Lower lobe of right lung (tissue), 2 donors: Measurements from ENCODE around the gene KRTAP10-10. TPM values are rescaled to one million over a fixed set of nuclear protein-coding genes. Genes with fewer than 3 reads are reported as not detected.
"Not testable (repeated sequence)": the region's sequence is repeated elsewhere in the genome, so short reads cannot be mapped to it uniquely, and the experiment has no call there.

Source experiments
- ATAC-seq, 2 donors: fragments of 200-7000 bp; cut with Tn5 transposase; one replicate each; pipeline ENCODE4 v1.9.1; 2020 to 2022; ENCODE audit warnings: mild to moderate bottlenecking in 2 of 2, moderate library complexity in 2 of 2
- DNase-seq: peaks from one replicate; pipeline ENCODE4 v3.0.0-alpha.2; 2020
- H3K27ac ChIP-seq: fragments of 200-600 bp; one replicate; pipeline ENCODE4 v1.8.0; 2022
- H3K27me3 ChIP-seq: fragments of 200-600 bp; one replicate; pipeline ENCODE4 v1.8.0; 2022; ENCODE audit warnings: low read depth
- H3K36me3 ChIP-seq: fragments of 200-600 bp; one replicate; pipeline ENCODE4 v1.8.0; 2022; ENCODE audit warnings: mild to moderate bottlenecking
- H3K4me1 ChIP-seq: fragments of 200-600 bp; one replicate; pipeline ENCODE4 v1.8.0; 2022
- H3K4me3 ChIP-seq: fragments of 200-600 bp; one replicate; pipeline ENCODE4 v1.8.0; 2022; ENCODE audit warnings: mild to moderate bottlenecking
- H3K9me3 ChIP-seq: fragments of 200-600 bp; one replicate; pipeline ENCODE4 v1.8.0; 2022
- CTCF ChIP-seq: fragments of 200-600 bp; IDR thresholded peaks from one replicate; pipeline ENCODE4 v1.8.0; 2022; ENCODE audit warnings: antibody characterized with exemption, mild to moderate bottlenecking
- intact Hi-C: fragments of 100-400 bp; cut with DNase I; formaldehyde crosslinking; loops from one replicate; pipeline ENCODE4 v1.11.0; 2022
- total RNA-seq: library from RNA; stranded (reverse); fragmentation: NEBNext Ultra II Directional; extraction: Animal tissue kit (Norgen Biotek cat#: 25700); gene quantifications from one replicate; pipeline ENCODE4 v1.2.1, GENCODE V29; 2021
- donor health status: DM: no; HTN: yes; CAD: no; lungs with severe emphysema.

The KRTAP10-10 gene
- total RNA-seq, 1 donor from 2014 or later = not detected

DNA sequence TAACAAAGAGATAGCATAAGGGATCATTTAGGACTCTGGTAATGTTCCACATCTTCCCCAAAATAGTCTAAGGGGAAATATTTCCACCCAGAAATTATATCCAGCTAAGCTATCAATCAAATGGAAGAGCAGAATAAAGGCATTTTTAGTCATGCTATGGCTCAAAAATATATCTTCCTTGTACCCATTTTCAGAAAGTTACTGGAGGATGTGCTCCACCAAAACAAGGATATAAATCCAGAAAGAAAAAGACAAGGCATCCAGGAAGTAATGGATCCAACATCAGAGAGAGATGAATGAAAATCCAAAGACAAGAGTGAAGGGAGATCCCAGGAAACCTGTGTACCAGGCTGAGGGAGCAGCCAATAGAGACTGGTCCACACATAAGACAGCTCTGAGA lies 28.0 kb upstream of the KRTAP10-10 start:
- Histone ChIP-seq H3K4me3 (no peak overlapping the region), H3K27me3 (peaks cover 3% of the 10 kb centered on the region), H3K36me3 (no peaks in the 10 kb centered on the region), H3K9me3 (peaks cover 13% of the 10 kb centered on the region), H3K4me1 (no peaks in the 10 kb centered on the region), H3K27ac (no peak overlapping the region)
- ATAC-seq (no peak), DNase-seq (no peak)
- intact Hi-C loops = no loop called here
- no peak for TF ChIP-seq CTCF

DNA sequence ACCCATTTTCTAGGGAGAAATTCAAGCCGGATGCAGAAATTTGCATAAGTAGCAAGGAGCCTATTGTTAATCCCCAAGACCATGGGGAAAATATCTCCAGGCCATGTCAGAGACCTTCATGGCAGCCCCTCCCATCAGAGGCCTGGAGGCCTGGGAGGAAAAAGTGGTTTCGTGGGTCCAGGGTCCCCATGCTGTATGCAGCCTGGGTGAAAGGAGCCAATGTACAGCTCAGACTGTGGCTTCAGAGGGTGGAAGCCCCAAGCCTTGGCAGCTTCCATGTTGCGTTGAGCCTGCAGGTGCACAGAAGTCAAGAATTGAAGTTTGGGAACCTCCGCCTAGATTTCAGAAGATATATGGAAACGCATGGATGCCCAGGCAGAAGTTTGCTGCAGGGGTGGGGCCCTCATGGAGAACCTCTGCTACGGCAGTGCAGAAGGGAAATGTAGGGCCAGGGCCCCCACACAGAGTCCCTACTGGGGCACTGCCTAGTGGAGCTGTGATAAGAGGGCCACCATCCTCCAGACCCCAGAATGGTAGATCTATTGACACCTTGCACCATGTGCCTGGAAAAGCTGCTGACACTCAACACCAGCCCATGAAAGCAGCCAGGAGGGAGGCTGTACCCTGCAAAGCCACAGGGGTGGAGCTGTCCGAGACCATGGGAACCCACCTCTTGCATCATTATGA lies 26.9 kb upstream of the KRTAP10-10 start:
- H3K27me3 ChIP-seq, H3K27ac ChIP-seq, DNase-seq, H3K4me3 ChIP-seq, ATAC-seq, H3K36me3 ChIP-seq, H3K4me1 ChIP-seq, intact Hi-C loops: not testable (repeated sequence)
- peaks cover 13% of the 10 kb centered on the region for H3K9me3 ChIP-seq

GRCh38 chr21:44611551-44611950 lies 25.6 kb upstream of the KRTAP10-10 start:
- H3K27ac ChIP-seq = no peak overlapping the region
- H3K9me3 ChIP-seq = peaks cover 13% of the 10 kb centered on the region
- intact Hi-C loops = no loop called here
- H3K36me3 ChIP-seq = no peaks in the 10 kb centered on the region
- ATAC-seq (no peak), DNase-seq (no peak)
- no peak overlapping the region for H3K4me3 ChIP-seq
- no peaks in the 10 kb centered on the region for H3K27me3 ChIP-seq
- H3K4me1 ChIP-seq = no peaks in the 10 kb centered on the region
- no peak for TF ChIP-seq CTCF

- no peak for ATAC-seq
- Histone ChIP-seq H3K4me1 (no peaks in the 10 kb centered on the region), H3K4me3 (no peak within 1 kb of the TSS), H3K9me3 (peaks cover 13% of the 10 kb centered on the region), H3K27ac (no peak within 1 kb of the TSS), H3K27me3 (no peaks in the 10 kb centered on the region), H3K36me3 (no peaks in the 10 kb centered on the region)
- intact Hi-C loops = no loop called here
- no peak for TF ChIP-seq CTCF
- DNase-seq = no peak
Measured at GRCh38 chr21:44612029-44612486, 25.1 kb upstream of the KRTAP10-10 start, which contains the start of gene KRTAP10-8. Gene KRTAP10-8 (plus strand): TSS chr21:44612079. CDS start chr21:44612101, 22 bp downstream.

DNA sequence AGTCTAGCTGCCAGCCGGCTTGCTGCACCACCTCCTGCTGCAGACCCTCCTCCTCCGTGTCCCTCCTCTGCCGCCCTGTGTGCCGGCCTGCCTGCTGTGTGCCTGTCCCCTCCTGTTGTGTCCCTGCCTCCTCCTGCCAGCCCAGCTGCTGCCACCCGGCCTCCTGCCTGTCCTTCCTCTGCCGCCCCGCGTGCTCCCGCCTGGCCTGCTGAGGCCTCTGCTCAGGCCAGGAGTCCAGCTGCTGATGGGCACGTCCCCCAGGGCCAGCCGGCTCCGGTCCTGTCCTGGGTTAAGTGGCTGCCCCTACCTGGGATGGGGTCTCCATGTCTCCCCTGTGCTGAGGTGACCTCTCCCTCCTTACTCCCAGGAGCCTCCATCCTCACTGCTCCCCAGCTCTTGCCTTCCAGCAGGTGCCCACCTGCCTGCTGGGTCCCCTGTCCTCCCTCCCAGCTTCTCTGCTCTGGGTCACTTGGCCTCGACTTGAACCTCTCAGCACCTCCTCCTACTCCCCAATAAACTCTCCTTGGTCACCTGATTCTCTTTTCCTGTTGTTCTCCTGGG lies 24.4 kb upstream of the KRTAP10-10 start:
- ATAC-seq (no peak), DNase-seq (no peak)
- Histone ChIP-seq H3K27ac (no peak overlapping the region), H3K36me3 (no peaks in the 10 kb centered on the region), H3K4me3 (no peak overlapping the region), H3K4me1 (no peaks in the 10 kb centered on the region), H3K27me3 (no peaks in the 10 kb centered on the region), H3K9me3 (peaks cover 13% of the 10 kb centered on the region)
- intact Hi-C loops = no loop called here
- TF ChIP-seq CTCF = no peak
